ENCODE measurements around the gene RSPH1.

DNA sequence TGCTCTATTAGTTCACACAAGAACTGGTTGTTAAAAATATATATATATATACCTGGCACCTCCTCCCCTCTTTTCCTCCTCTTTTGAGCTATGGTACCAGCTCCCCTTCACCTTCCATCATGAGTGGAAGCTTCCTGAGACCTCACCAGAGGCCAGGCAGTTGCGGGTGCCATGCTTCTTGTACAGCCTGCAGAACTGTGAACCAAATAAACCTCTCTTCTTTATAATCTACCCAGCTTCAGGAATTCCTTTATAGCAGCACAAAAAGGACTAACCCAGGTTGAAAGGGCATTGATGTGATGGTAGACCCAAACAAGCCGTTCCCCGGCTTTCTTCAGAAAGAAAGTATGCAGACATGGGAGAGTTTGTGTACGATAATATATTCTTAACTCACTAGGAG, 14.9 kb downstream of the RSPH1 start:
- TF ChIP-seq CTCF (IDR thresholded peaks at IDR 0.05) (no peak), E2F6 (IDR thresholded peaks at IDR 0.05; ENCODE audit: borderline replicate concordance, low read depth) (no peak), KDM5A (IDR thresholded peaks at IDR 0.05) (no peak), SMC3 (IDR thresholded peaks at IDR 0.05) (no peak), RNF2 (IDR thresholded peaks at IDR 0.05; ENCODE audit: borderline replicate concordance, low read depth) (no peak), CHD2 (IDR thresholded peaks at IDR 0.05; ENCODE audit: low read length, partially characterized antibody) (no peak), RAD21 (conservative IDR thresholded peaks at IDR 0.05 in 1 of 2, IDR thresholded peaks at IDR 0.05 in 1 of 2) (no peak), POLR2A (IDR thresholded peaks at IDR 0.05; ENCODE audit: low read length) (no peak), CEBPB (IDR thresholded peaks at IDR 0.05) (no peak), PHF8 (IDR thresholded peaks at IDR 0.05; ENCODE audit: borderline replicate concordance, low read depth) (no peak)
